Loucy (cell line): ENCODE results near the gene NCAPD2.

ENCODE experiments used
- EZH2phosphoT487 ChIP-seq: fragments of 200-600 bp; IDR thresholded peaks from 2 replicates; pipeline ENCODE4 v1.6.1; 2018; ENCODE audit warnings: antibody characterized with exemption, mild to moderate bottlenecking, moderate library complexity, borderline replicate concordance
- TF ChIP-seq, protein P1 (sequence below): fragments of 200-600 bp; sonication (generic); conservative IDR thresholded peaks from 2 replicates; pipeline ENCODE4 v1.5.1; 2014; ENCODE audit warnings: mild to moderate bottlenecking, antibody characterized with exemption, low read length

DNA sequence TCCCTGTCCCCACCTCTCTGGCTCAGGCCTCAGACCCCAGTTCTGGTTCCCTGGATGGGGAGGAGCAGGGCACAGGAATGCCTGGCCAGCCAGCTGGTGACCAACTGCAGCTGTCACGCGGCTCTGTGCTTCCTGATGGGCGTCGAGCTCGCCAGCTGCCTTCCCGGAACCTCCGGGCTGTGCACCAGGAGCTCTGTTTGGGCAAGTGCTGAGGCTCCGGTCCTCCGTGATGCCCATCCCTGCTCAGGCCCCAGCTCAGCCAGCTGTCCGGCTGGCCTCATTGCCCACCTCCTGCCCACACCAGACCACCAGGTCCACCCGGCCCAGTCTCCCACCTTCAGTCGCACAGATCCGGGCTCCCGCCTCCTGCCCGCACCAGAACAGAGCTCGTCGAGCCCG lies 57.2 kb downstream of the NCAPD2 start:
- TF ChIP-seq, protein P1, sequence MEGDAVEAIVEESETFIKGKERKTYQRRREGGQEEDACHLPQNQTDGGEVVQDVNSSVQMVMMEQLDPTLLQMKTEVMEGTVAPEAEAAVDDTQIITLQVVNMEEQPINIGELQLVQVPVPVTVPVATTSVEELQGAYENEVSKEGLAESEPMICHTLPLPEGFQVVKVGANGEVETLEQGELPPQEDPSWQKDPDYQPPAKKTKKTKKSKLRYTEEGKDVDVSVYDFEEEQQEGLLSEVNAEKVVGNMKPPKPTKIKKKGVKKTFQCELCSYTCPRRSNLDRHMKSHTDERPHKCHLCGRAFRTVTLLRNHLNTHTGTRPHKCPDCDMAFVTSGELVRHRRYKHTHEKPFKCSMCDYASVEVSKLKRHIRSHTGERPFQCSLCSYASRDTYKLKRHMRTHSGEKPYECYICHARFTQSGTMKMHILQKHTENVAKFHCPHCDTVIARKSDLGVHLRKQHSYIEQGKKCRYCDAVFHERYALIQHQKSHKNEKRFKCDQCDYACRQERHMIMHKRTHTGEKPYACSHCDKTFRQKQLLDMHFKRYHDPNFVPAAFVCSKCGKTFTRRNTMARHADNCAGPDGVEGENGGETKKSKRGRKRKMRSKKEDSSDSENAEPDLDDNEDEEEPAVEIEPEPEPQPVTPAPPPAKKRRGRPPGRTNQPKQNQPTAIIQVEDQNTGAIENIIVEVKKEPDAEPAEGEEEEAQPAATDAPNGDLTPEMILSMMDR: no peak
- TF ChIP-seq EZH2phosphoT487: no peak
